Astrocyte of the spinal cord (primary cell): ENCODE data around the gene ARHGEF11.

Source experiments
- DNase-seq: peaks from one replicate; pipeline ENCODE4 v3.0.0; 2011; ENCODE audit warnings: low read depth, low spot score
- H3K4me3 ChIP-seq: 2 replicates; pipeline ENCODE4 v1.5.1; 2011; ENCODE audit warnings: low read depth, mild to moderate bottlenecking, low read length, moderate library complexity
- CTCF ChIP-seq: IDR thresholded peaks from 2 replicates; pipeline ENCODE4 v1.5.1; 2012; ENCODE audit warnings: low read depth, mild to moderate bottlenecking, low read length, inconsistent platforms
- in situ Hi-C: cut with HindIII; loops from 2 replicates; pipeline ENCODE4 v1.10.0; 2017; ENCODE audit warnings: low sequenced_read_pairs

The ARHGEF11 gene

GRCh38 chr1:157050836-157051235, 5.3 kb upstream of the ARHGEF11 start:
- TF ChIP-seq CTCF, result no peak
- no peak for DNase-seq
- H3K4me3 ChIP-seq, result no peak overlapping the region
- in situ Hi-C loops, result no loop called here

- no peak for DNase-seq
- H3K4me3 ChIP-seq, result no peak overlapping the region
- no peak for TF ChIP-seq CTCF
- in situ Hi-C loops, result no loop called here
These were observed 1.5 kb upstream of the ARHGEF11 start for GRCh38 chr1:157047062-157047410.

DNA sequence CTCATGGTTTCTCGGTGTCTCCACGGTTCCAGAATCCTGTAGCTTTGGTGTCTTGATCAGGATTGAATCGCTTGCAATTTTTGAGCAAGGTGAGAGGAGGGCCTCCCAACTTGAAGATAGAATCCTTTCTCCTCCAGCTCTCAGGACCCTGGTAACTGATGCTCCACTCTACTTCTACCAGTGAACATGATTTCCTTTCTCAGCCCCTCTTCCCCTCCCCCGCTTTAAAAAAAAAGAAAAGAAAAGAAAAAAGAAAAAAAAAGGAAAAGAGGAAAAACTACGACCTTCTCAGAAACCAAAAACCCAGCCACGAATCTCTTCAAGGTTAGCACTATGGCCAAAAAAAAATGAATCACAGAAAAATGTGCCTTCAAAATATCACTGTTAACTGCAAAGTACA, 1.2 kb downstream of the ARHGEF11 start:
- no peak for TF ChIP-seq CTCF
- no peak for DNase-seq
- in situ Hi-C loops, result no loop called here
- peak overlapping the region; percentile 58 for H3K4me3 ChIP-seq

- peak overlapping the region; percentile 58 for H3K4me3 ChIP-seq
- in situ Hi-C loops, result no loop called here
These were observed 1.9 kb downstream of the ARHGEF11 start for GRCh38 chr1:157043685-157044084.

DNA sequence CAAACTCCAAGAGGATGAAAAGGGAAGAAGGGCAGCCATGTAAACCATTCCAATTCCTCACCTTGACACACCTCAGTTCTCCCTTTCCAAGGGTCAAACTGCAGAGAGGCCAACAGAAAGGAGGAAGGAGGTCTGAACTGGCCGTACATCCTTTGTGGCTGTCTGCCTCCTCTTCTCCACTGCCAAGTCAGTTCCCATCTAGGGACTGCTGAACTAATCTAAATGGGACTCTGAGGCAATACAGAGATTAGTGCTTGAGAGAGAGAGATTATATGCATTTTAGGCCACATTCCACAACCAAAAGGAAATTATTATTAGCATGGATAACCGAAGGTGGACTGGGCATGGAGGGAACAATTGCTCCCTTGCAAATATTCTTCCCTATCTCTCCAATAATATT, 2.7 kb downstream of the ARHGEF11 start:
- in situ Hi-C loops, result no loop called here
- TF ChIP-seq CTCF, result no peak
- DNase-seq, result no peak
- H3K4me3 ChIP-seq, result no peak overlapping the region

More at GRCh38 chr1:157043685-157044084, 1.9 kb downstream of the ARHGEF11 start:
- no peak for DNase-seq
- no peak for TF ChIP-seq CTCF

DNA sequence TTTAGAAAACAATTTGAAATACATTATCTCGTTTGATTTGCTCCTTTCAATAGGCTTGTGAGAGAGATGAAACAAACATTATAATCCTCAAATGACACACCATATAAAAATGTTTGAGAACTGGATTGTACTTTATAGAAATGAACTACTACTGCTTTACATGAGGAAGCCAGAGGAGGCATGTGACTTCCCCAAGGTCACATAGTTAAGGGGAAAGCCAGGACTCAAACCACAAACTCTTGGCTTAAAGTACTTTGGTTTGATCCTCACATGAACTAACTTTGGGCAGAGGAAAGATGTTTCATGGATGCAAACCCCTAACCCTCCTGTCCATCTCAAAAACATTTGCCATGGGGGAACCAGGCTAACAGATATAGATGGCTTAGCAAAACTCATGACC, 4.7 kb downstream of the ARHGEF11 start:
- no peak for TF ChIP-seq CTCF
- in situ Hi-C loops, result no loop called here
- H3K4me3 ChIP-seq, result no peak overlapping the region
- peak; percentile 61 for DNase-seq

DNA sequence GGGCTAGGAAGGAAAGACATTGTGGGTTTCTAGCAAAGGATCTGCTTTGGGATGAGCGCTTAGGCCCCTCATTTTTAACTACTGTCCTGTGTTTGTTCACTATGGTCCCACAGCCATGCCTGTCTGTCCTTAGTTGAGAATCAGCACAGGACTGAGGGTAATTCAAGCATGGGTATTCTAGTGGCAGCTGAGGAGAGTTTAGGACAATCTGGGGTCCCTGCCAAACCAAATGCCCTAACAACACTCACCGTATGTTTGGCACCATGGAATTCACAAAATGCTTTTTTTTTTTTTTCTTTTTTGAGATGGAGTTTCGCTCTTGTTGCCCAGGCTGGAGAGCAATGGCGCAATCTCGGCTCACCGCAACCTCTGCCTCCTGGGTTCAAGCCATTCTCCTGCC, 10.4 kb downstream of the ARHGEF11 start:
- H3K4me3 ChIP-seq, result no peak overlapping the region
- in situ Hi-C loops, result no loop called here
- TF ChIP-seq CTCF, result no peak
- no peak for DNase-seq
